HG03064 (cell line): ENCODE data around the gene SHD.

Experiments used
- ATAC-seq: cut with Tn5 transposase; IDR thresholded peaks from one replicate; pipeline ENCODE4 v1.9.1; 2021; ENCODE audit warnings: low read depth; ENCODE audit not compliant: unreplicated experiment

The SHD gene

DNA sequence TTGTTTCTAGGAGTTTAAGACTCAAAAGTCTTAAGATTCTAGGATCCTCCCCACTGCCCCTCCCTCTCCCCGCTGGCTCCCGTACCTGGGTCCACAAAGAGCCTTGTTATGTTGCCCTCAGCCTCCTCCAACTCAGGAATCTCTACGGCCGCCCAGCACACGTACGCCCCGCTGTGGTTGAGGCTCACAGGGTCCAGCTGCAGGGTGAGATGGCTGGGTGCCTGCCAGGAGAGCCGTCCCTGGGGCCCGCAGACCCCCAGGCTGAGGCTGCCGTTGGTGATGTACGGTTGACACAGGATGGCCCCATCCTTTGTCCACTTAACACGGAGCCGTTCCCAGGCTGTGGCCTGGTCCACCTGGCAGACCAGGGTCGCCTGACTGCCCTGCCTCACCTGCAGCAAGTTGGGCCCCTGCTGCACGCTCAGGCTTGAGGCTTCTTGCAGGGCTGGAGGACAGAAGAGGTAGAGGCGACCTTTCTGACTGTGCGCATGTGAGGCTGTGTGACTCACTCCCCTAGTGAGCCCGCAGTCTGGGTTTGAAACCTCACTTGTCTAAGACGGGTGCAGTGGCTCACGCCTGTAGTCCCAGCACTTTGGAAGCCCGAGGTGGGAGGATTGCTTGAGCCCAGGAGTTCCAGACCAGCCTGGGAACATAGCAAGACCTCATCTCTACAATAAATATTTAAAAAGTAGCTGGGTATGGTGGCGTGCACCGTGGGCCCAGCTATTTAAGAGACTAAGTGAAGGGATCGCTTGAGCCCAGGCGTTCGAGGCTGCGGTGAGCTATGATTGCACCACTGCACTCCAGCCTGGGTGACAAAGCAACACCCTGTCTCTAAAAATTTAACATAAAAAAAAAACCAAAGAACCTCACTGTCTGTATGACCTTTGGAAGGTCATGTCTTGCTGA, 19.1 kb downstream of the SHD start:
- no peak for ATAC-seq

DNA sequence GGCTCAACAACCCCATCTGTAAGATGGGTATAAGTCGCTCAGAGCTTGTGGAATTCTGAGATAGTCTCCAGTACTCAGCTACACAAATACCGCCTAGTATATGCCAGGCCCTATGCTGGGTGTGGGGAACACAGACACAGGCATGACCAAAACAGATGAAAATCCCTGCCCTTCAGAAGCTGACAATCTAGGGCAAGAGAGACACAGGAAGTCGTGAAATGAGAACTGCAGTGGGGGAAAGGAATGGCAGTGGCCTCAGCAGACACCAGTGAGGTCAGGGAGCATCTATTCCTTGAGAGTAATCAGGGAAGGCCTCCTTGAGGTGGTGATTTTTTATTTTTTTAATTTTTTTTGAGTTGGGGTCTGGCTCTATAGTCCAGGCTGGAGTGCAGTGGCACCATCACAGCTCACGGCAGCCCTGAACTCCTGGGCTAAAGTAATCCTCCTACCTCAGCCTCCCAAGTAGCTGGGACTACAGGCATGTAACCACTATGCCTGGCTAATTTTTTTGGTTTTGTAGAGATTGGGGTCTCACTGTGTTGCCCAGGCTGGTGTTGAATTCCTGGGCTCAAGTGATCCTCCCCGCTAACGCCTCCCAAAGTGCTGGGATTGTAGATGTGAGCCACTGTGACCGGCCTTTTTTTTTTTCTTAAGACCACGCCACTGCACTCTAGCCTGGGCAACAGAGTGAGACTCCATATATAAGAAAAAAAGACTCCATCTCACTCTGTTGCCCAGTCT, 19.9 kb downstream of the SHD start:
- ATAC-seq = no peak

DNA sequence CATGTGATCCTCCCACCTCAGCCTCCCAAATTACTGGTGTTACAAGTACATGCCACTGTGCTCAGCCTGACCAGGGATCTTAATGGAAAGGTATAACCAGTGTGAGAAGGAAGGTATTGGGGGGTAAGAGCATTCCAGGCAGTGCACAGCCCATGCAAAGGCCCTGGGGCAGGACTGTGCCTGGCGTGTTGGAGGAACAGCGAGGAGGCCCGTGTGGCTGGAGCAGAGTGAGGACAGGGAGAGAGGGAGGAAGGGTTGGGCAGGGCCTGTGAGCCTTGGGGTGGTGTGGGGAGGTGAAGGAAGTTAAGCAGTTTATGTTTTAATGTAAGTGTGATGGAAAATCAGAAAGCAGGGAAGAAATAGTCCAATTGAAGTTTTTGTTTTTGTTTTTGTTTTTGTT, 21.5 kb downstream of the SHD start:
- ATAC-seq = no peak

DNA sequence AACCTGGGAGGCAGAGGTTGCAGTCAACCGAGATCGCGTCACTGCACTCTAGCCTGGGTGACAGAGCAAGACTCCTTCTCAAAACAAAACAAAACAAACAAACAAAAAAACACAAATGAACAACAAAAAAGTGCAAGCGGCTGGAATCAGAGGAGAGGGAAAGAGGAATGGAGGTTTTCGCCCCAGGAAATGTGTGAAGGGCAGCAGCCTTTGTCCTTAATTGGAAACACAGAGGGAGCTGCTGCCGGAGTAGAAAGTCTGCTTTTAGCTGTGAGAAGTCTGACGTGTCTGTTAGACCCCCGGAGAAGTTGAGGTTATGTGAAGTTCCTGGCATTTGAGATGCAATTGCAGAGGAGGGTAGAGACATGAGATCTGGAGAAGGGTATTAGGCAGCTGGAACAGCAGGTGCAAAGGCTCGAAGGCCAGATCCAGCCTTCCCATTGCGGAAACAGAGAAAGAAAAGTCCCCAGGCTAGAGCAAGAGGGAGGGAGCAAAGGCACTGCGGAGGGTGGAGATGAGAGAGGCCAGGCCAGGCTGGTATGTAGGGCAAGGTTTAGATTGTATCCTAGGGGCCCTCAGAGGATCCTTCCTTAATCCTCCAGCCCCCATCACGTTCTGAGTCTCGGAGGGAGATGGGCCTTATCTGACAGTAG, 22.6 kb downstream of the SHD start:
- no peak for ATAC-seq

DNA sequence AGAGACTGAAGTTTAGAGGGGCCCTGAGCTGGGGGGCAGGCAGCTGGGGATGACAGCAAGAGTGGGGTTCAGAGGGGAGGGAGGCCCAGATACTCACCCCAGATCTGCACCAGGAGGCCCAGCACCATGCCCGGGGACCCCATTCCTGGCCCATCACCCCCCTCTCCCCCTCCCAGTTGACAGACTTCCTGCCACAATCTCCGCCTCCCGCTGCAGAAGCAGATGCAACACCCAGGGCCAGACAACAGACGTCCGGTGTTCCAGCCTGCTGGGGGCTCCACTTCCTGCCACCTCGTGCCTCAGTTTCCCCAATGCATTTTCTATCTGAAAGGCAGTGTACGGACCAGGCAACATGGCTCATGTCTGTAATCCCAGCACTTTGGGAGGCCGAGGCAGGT, 23.2 kb downstream of the SHD start, which contains the start of gene TMIGD2:
Gene TMIGD2 (minus strand): TSS at position 147 of the 398 bp plus-strand sequence. CDS start 4 bp downstream, at position 143.
- ATAC-seq = no peak

DNA sequence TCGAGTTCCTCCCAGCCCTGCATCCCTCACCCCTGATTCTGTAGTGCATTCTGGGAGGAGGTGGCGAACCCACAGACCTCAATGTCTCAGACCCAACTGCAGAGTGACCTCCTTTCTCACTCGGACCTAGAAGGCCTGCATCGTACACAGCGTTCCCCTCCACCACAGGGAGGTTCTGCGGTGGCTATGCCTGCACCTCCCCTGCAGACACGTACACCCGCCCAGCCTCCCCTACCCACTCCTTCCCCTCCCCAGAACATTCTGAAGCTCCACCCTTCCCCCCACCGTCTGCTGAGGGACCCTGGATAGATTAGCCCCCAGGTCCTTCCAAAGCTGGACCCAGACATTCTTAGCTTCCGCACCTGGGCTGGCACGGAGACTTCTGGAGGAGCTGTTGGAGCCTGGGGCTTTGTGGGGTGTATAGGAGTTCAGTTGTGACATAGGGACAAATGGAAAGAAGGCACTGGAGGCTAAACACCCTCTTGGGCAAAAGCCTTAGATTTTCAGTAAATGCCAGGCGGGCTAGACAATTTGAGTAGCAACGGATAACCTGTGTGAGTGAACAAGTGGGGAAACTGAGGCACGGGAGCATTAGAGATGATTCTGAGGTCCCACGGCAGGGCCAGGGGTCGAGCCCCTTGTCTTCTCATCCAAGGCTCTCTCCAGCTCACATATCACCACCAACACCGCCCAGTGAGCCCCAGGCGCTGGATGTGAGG, 24.9 kb downstream of the SHD start:
- ATAC-seq = no peak

DNA sequence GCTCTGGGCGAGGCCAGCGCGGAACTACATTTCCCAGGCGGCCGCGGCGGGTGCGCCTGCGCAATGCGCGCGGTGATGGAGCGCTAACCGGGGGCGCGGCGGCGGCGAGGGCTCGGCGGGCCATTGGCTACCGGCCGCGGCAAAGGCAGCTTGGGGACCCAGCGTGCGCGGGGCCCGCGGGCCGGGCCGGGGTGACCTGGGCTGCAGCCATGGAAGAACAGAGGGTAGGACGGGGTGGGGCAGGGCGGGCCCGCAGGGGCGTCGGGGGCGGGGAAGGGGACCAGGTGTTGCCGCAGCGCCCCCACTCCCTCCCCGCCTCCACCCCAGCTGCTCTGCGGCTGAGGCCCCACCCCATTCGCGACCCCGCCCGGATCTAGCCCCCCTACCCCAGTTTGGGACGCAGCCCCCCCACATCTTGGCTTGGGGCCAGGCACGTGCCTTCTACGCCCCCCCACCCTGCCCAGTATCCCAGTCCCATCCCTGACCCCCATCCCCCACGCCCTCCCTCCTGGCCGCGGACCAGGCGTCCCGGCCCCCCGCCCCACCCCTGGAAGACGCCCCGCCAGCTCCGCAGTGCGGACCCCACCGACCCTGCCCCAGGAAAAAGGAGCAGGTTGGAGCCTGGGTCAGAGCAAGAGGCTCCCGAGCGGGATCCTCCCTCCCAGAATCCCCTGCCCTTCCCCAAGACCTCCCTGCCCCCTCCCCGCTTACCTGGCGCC, 25.6 kb downstream of the SHD start, which contains the start of gene FSD1:
Gene FSD1 (plus strand): TSS at position 61 of the 719 bp plus-strand sequence. CDS start 149 bp downstream, at position 210.
- no peak for ATAC-seq

DNA sequence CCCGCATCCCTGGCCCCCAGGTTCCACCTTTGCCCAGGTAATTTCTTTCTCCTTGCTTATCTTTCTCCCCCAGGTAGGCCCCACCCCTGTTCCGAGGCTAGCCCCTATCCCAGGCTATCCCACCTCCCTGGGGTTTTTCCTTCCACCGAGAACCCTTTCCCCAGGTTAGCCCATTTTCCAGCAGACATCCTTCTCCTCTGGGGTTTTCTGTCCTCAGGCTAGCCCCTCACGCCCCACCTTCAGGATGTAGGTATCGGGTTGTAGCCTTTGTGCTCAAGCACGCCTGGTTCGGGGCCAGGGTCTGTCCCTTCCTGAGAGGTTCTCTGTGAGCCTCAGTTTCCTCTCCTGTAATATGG, 26.2 kb downstream of the SHD start:
- ATAC-seq = no peak

DNA sequence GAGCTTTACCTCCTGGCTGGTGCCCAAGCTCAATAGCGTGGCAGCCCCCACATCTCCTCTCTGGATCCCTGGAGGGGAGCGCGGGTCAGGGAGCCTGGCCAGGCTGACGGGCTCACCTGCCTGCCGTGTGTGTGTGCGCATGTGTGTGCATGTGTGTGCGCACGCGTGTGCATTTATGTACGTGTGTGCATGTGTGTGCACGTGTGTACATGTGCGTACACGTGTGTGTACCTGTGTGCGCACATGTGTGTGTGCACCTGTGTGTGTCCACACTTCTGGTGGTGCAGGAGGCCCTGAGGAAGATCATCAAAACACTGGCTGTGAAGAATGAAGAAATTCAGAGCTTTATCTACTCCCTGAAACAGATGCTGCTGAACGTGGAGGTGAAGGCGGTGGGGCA, 26.6 kb downstream of the SHD start:
- no peak for ATAC-seq

DNA sequence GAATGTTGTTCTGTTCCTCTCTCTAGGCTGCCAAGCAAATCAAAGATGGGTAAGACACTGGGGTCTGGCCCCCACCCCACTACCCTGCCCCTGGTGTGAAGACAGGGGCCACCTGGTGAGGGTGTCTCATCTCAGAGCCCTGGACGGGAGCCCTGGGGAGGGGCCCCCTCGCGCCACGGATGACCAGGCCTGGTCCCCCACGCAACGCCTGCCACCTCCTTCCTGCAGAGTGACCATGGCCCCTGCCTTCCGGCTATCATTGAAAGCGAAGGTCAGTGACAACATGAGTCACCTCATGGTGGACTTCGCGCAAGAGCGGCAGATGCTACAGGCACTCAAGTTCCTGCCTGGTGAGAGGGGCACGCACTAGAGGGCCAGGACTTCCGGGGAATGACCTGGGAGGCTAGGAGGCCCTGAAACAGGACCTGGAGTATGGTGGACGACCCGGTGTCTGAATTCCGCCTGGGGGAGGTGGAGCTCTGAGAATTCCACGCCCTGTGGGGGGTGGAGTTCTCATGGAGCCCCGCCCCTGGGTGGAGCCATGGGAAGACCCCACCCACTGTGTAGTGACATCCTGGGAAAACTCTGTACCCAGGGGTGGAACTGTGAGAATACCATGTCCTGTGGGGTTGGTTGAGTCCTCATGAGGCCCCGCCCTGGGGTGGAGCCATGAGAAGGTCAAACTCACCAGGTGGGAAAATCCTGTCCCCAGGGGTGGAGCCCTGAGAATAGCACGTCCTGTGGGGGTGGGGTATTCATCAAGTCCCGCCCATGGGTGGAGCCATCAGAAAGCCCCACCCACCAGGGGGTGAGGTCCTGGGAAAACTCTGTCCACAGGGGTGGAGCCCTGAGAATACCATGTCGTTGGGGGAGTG, 31.4 kb downstream of the SHD start:
- no peak for ATAC-seq

DNA sequence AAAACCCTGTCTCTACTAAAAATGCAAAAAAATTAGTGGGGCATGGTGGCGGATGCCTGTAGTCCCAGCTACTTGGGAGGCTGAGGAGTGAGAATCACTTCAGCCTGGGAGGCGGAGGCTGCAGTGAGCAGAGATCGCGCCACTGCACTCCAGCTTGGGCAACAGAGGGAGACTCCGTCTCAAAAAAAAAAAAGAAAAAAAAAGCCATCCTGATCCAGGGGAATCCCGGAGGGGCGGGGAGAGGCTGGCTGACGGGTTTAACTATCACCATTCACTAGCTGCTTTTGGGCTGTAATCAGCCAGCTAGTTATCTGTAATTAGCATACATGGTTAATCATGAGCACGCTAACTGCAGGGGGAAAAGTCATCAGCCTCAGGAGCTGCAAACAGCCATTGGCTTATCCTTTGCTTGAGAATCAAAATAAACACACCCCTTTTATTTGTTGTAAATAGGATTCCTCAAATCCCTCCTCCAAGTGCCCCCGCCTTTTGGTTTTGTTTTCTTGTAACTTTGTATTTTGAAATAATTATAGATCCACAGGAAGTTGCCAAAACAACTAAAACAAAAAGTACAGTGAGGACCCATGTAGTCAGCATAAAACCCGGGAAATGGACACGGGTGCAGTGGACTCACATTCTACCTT, 34.9 kb downstream of the SHD start:
- ATAC-seq = no peak

DNA sequence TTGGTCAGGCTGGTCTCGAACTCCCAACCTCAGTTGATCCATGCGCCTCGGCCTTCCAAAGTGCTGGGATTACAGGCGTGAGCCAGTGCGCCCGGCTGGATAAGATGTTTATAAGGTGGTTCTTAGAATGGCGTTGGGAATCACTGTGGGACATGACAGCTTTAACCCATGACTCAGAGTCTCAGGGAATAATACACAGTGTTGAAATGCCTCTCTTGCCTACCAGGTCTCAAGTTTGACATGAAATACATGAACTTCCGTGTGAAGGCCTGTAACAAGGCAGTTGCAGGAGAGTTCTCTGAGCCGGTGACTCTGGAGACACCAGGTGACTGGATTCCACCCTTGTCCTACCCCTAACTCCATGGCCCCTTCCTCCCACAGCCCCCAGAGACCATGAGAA, 37.9 kb downstream of the SHD start:
- ATAC-seq = no peak

DNA sequence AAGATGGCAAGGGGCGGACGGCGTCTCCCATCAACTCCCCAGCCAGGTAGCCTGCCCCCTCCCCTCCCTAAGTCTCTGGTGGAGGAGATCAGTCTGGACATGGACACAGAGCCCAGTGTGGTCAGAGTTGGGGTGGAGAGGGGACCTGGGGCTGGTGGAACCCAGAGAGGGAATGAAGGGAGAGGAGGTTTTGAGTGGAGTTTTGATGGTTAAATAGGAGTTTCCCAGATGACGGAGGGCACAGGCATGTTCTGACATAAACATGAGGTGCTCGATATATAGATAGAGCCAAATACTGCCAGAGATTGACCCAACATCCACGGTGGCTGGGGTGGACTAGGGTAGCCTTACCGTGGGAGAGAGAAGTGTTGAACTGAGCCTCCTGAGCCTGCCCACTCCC, 39.4 kb downstream of the SHD start:
- ATAC-seq = no peak

DNA sequence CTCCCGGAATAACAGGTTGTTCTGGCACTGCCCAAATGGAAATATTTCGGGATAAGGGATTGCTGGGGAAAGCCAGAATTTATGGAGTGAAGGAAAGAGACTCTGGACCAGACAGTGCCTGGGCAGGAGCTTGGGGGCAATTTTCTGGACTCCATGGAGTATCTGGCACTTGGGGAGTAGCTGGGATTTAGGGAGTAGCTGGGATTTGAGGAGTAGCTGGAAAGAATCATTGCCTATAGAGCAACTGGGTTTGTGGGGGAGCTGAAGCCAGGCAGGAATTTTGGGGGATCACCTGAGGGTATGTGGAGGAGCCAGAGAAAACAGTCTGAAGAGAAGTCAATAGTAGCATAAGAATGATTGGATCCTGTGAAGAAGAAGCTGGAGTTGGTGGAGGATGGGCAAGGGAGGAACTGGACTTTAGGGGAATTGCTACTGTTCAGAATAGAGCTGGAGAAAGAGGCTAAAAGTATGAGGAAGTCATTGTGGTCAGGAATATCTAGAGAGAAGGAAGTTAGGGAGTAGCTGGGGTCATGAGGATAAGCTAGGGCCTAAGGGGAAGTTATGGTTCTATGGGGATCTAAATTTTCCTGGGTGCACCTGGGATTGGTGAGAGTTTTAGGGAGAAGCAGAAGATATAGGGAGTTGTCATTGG, 40.1 kb downstream of the SHD start:
- no peak for ATAC-seq

DNA sequence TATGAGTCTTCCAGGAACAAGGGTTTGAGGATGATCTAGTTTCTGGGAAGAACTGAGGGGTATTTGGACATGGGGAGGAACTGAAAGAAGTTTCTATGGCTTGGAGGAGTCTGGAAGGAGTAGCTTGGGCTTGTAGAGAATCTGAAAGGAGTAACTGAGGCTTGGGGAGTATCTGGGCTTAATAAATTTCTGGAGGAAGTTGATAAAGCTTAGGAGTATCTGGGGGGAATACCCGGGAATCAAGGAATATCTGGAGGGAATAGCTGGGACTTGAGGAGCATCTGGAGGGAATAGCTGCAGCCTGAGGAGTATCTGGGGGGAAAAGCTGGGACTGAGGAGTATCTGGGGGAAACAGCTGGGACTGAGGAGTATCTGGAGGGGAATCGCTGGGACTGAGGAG, 41.4 kb downstream of the SHD start:
- no peak for ATAC-seq

DNA sequence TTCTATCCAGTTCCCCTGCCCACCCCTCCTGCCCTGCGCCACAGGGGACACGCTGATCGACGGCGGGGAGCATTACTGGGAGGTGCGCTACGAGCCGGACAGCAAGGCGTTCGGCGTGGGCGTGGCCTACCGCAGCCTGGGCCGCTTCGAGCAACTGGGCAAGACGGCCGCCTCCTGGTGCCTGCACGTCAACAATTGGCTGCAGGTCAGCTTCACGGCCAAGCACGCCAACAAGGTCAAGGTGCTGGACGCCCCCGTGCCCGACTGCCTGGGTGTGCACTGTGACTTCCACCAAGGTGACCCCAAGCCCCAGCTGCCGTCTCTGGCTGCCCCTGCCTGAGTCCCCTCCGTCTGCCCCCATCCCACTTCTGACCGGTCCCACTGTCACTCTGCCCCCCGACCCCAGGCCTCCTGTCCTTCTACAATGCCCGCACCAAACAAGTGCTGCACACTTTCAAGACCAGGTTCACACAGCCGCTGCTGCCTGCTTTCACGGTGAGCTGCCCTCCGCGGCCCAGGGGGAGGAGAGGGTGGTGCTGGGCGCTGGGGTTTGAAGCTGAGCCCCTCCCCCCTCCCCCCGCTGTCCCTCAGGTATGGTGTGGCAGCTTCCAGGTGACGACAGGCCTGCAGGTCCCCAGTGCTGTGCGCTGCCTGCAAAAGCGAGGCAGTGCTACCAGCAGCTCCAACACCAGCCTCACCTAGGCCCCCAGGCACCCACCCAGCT, 44.0 kb downstream of the SHD start:
- ATAC-seq = no peak

DNA sequence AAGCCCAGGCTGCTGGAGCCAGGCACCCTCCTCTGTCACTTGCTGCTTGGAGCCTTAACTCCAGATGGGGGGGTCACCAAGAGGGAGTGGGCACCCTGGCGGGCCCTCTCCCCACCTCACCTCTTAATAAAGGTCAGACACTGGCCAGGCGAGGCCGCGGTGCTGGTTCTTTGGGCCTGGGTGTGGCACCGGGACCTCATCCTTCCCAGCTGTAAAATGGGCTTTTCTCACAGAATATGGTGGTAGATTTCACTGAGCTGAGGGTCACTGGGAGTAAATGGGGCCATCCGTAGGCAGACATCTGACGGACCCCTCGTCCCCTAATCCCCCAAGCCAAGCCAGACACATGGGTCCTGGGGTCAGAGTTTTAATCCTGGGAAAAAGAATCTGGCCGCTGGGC, 44.6 kb downstream of the SHD start:
- no peak for ATAC-seq
